NCI-H2081 (cell line): ENCODE data around the gene FZR1.
A peak's percentile ranks its signal among the peaks of the same experiment; 100 is the strongest.
"Not testable (repeated sequence)": the region's sequence is repeated elsewhere in the genome, so short reads cannot be mapped to it uniquely, and the experiment has no call there.

Source experiments
- DNase-seq, 2 experiments: peaks; one replicate each; lab custom pipeline; 2025; lab: John Stamatoyannopoulos, UW

FZR1 gene

DNA sequence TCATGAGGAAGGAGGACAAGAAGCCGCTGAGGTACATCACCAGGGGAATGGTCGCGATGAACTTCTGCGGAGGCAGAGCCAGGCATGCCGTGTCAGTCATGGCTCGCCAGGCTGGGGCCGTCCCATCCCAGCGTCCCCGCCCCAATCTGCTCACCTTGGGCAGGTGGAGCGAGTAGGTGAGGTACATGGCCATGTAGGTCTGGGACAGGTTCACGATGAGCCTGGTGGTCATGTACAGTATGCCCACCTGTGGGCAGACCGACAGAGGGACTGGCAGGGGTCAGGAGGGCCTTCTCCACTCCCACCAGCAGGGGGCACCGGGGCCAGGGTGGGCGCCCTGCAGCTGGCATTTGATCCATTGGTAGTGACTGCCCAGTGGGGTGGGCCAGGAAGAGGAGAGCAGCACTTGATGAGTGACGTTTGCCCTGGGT is 41.2 kb downstream of the FZR1 start:
- no peak for DNase-seq

GRCh38 chr19:3547767-3548282 is 41.7 kb downstream of the FZR1 start:
- DNase-seq = no peak

DNA sequence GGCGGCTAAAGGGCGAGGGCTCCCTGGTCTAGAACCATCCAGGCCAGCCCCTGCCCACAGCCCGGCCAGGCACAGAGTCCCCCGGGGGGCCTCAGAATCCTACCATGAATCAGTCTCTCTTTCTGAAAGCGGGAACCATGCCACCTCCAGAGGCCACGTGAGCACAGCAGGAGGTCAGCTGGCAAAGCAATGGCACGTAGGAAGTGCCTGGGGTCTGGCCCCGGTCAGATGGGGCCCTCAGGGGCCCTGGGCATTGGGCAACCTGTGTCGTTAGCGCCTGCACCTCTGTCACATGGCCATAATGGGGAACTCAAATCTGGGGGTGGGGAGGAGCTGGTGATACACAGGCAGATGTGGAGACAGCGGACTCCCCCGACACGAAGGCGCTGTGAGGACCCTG is 42.5 kb downstream of the FZR1 start:
- no peak for DNase-seq

GRCh38 chr19:3549816-3550215 is 43.7 kb downstream of the FZR1 start:
- DNase-seq = no peak

- no peak for DNase-seq
These were observed 45.1 kb downstream of the FZR1 start for GRCh38 chr19:3550947-3551791.

GRCh38 chr19:3551792-3552095 is 45.6 kb downstream of the FZR1 start:
- DNase-seq = no peak

DNA sequence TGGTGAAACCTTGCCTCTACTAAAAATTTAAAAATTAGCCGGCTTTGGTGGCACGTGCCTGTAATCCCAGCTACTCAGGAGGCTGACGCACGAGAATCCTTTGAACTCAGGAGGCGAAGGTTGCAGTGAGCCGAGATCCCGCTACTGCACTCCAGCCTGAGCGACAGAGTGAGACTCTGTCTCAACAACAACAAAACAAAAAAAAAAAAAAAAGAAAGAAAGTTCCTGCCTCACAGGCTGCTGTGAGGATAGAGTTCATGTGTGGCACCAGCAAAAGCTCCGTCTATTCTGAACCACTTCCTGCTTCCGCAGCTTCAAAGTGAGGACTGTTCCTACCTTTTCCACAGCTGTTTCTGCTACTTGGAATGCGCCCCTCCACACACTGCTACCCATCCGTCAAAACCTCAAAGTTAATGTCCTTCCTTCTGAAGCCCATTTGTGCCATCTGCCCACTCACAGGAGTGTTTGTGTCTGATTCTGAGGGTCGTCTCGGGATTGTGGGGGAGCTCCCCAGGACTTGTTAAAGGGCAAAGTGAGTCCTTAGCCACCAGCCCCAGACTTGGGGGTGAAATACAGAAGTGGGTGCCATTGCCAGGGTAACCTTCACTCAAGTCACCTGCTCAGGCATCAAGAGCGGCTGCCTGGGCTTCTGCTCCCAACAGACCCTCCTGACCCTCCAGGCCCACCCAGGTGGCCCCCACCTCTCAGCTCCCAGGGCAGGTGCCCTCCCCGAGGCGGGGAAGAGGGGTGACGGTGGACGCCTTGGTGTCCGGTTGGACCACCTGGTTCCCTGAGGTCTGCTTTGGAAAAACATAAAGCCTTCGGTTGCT is 48.4 kb downstream of the FZR1 start:
- no peak for DNase-seq

DNA sequence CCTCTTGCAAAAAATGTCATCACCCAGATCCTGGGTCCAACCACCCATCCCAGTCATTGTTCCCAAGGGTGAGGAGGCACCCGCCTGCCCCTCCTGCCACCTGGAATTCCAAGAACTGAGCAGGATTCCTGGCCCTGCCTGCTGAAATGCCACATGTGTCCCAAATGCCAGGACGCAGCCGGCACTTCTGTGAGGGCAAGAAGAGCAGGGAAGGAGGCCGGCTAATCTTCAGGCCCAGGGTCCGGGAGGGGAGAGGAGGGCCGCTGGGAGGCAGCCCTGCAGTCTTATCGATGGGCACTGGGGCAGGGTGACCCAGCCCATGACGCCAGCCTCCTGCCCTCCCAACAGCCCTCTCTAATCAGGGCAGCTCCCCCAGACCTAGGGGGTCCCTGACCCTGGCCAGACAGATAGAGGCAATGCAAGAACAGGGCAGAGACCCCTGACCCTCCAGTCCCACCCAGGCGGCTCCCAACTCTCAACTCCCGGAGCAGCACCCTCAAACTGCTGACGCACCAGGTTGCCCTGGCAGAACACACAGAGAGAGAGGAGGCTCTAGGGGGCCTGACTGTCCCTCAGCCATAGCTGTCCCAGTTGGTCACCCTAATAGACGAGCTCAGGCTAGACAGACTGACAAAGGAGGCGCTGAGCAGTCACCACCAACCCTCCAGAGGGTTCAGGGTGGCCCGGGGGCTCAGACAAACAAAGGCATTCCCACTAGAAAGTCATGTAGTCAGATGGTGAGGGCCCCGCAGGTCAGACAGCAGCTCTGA is 49.7 kb downstream of the FZR1 start:
- DNase-seq = no peak

DNA sequence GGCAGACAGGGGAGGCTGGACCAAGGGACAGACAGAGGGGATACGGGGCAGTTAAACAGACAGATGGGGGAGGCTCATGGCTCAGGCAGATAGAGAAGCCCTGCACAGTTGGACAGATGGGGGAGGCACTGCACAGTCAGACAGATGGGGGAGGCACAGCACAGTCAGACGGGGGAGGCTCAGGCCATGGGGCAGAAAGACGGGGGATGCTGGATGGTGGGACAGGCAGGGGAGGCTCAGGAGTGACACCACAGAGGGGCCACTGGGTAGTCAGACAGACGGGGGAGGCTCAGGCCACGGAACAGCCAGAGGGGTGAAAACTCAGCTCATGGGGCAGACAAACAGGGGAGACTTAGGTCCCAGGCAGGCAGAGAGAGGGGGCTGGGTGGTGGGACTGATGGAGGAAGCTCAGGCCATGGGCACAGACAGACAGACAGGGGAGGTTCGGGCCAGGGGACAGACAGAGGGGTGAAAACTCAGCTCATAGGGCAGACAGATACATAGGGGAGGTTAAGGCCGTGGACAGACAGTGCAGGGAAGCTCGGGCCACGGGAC is 50.4 kb downstream of the FZR1 start:
- no peak for DNase-seq

DNA sequence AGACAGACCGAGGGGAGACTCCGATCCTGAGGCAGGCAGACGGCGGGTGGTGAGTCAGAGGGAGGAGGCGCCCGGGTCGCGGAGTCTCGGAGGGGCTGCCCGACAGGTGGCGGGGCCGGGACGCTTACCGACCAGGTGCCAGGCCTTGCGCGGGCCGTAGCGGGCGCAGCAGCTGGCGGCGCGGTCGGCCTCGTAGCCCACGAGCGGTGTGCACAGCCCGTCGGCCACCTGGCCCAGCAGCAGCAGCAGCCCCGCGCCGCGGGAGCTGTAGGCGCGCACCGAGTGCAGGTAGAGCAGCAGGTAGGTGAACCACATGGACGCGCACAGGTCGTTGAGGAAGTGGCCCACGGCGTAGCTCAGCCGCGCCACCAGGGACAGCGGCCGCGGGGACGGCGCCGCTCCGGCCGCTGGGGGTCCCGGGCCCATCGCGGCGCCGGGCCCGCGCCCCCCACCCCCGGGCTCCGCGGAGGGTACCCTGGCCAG is 50.9 kb downstream of the FZR1 start:
- peak in 1 of 2 experiments; percentile 19 for DNase-seq

DNA sequence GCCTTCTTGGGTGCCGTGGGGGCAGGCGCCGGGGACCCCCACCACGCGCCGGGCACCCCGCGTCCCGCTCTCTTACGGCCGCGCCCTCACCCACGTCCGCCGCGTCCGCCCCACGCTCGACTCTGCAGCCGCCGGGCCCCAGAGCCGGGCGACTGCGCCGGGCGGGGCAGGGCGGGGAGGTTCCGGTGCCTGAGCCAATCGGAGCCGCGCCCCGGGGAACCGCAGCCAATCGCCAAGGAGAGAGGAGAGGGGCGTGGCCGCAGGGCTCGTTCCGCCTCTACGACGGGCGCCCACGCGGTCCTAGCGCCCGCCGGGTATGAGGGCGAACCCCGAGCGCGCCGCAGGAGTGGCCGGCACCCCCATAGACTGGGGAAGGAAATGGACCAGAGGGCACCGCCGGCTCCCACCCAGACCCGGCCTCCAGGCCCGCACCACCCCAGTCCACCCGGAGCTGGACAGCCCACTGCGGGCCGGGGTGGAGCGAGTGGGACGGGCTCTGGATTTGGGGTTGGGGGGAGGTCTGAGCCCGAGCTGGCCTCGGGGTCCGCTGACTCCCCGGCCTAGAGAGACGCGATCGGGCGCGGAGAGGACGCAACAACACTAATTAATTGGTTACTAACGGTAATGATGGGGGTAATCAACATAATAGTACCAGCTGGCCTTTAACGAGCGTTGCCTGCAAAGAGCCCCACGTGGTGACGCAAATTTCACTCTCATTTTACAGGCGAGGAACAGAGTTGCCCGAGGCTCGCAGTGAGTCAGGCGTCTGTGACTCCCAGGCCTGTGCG is 51.5 kb downstream of the FZR1 start, which contains the start of gene MFSD12:
Gene MFSD12 (minus strand): TSS at position 126 of the 788 bp plus-strand sequence. CDS start 183 bp downstream, outside the sequence.
- peak; percentile 91 to 95 for DNase-seq

DNA sequence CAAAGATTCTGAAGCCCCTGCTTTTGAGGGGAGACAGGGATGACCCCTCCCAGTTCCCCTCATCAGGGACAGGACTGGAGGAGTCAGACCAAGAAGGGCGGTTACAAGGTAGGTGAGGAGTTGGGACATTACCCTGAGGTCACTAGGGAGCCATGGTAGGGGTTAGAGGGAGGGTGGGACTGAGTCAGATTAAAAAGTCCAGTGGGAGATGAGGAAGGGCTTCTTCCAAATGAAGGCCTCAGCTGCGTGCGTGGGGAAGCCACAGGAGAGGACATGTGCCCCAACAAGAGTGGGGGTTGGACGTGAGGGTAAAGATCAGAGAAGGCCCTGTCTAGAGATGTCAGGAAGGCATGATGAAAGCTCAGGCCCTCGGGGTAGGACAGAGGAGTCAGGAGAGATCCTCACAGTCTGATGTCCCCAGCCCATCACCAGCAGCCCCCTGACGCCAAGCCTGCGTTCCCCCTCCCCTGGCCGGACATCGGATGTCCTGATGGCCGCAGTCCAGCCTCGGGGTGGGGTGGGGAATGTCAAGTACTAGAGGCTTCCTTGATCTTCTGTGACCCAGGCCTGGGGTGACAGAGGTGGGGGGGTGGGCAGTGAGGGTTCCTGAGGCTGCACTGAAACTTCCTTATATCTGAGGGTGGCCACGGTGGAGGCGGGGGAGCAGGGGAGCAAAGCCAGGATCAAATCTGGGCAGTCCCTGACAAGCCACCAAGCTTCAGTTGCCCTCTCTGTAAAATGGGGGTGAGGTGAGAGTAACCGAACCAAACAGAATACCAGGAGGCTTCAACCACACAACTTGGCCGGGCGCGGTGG is 57.8 kb downstream of the FZR1 start:
- no peak for DNase-seq

- no peak for DNase-seq
These were observed 59.0 kb downstream of the FZR1 start for GRCh38 chr19:3565139-3565538.

DNA sequence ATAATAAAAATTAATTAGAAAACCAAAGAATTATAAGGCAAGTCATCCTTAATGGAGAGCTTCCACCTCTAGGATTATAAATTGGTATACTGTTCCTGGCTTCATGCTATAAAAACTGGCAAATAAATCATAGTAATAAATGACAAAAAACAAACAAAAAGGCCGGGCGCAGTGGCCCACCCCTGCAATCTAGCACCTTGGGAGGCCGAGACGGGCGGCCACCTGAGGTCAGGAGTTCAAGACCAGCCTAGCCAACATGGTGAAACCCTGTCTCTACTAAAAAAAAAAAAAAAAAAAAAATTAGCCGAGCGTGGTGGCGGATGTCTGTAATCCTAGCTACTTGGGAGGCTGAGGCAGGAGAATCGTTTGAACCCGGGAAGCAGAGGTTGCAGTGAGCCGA is 63.9 kb downstream of the FZR1 start:
- DNase-seq = not testable (repeated sequence)

DNA sequence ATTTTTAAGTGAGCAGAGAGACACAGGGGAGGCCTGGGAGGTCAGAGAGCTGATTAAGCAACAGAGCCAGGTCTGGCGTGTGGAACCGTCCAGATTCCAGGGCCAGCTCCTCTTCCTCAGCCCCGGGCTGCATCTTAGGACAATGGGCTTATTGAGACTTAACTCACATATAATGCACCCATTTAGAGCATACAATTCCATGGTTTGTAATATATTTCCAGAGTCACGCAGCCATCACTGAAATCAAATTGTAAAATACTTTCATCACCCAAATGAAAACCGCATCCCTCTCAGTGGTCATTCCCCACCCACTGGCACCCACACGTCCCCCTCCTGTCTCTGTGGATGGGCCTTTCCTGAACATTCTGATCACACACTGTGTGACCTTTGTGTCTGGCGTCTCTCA is 64.5 kb downstream of the FZR1 start:
- no peak for DNase-seq

- peak; percentile 99 for DNase-seq
These were observed 66.2 kb downstream of the FZR1 start for GRCh38 chr19:3572132-3572854.

GRCh38 chr19:3572855-3573161 is 66.7 kb downstream of the FZR1 start, which contains the start of gene HMG20B:
TSS of gene HMG20B (plus strand) at chr19:3572944. CDS start at chr19:3573310, 366 bp downstream.
- DNase-seq = no peak

DNA sequence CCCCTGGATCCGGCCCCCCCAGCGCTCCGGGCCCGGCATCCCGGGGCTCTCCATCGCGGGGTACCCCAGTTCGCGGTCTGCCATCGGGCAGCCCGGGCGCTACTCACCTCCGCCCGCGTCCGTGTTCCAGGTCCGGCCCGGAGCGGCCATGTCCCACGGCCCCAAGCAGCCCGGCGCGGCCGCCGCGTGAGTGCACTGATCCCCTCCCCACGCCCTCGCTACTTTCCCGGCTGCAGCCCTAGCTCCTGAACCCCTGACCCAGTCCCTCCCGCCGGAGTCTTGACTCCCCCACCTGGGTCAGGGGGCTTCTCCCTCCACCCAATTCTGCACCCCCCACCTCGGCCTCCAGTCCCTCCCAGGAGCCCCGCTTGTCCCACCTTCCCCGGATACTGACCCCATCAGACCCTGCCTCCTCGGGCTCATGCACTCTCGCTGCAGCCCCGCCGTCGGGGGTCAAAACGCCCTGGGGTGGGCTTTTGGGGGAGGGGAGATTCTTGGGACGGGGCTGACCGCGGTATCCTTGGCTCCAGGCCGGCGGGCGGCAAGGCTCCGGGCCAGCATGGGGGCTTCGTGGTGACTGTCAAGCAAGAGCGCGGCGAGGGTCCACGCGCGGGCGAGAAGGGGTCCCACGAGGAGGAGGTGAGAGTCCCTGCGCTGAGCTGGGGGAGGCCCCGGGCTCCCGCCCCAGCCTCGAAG is 67.2 kb downstream of the FZR1 start:
- no peak for DNase-seq
